GM12892 (cell line): ENCODE data around the gene LYSMD2.

ENCODE experiments used
- POLR2A ChIP-seq: IDR thresholded peaks from 2 replicates; pipeline ENCODE4 v1.6.1; 2011; ENCODE audit warnings: low read depth, low read length, control low read depth
- POLR2AphosphoS5 ChIP-seq: IDR thresholded peaks from 2 replicates; pipeline ENCODE4 v1.6.1; 2011; ENCODE audit warnings: low read depth, low read length, control low read depth
- TAF1 ChIP-seq: IDR thresholded peaks from 2 replicates; pipeline ENCODE4 v1.6.1; 2011; ENCODE audit warnings: low read depth, mild to moderate bottlenecking, control low read depth, low read length, borderline replicate concordance

GRCh38 chr15:51758645-51759044 is 21.2 kb upstream of the LYSMD2 start:
- TF ChIP-seq POLR2AphosphoS5 = no peak
- no peak for TF ChIP-seq POLR2A
- no peak for TF ChIP-seq TAF1
